H1 (cell line): ENCODE results near the gene EXD2.
"Not testable (repeated sequence)": the region's sequence is repeated elsewhere in the genome, so short reads cannot be mapped to it uniquely, and the experiment has no call there.

ENCODE experiments used
- CTCF ChIP-seq, 3 experiments: IDR thresholded peaks; 1 replicate in 2 of 3; 2 replicates in 1 of 3; pipeline versions ENCODE4 v1.5.1 to v1.6.1; 2011; ENCODE audit warnings: low read length in 3 of 3, mild to moderate bottlenecking in 3 of 3, inconsistent platforms in 2 of 3, low read depth in 1 of 3, moderate library complexity in 1 of 3; ENCODE audit not compliant: insufficient read depth in 1 of 3; ENCODE audit errors: control extremely low read depth in 1 of 3
- EZH2 ChIP-seq: fragments of 200-600 bp; sonication (generic); IDR thresholded peaks from 2 replicates; pipeline ENCODE4 v1.7.1; 2012; ENCODE audit warnings: low read depth, mild to moderate bottlenecking, moderate library complexity, low read length, inconsistent platforms; ENCODE audit not compliant: severe bottlenecking
- POLR2A ChIP-seq, 2 experiments: IDR thresholded peaks; 1 replicate in 1 of 2; 2 replicates in 1 of 2; pipeline ENCODE4 v1.6.1; 2011; ENCODE audit warnings: low read depth in 2 of 2, low read length in 2 of 2, mild to moderate bottlenecking in 2 of 2; ENCODE audit errors: control extremely low read depth in 1 of 2
- TAF1 ChIP-seq: IDR thresholded peaks from 2 replicates; pipeline ENCODE4 v1.6.1; 2011; ENCODE audit warnings: mild to moderate bottlenecking, low read depth, low read length

DNA sequence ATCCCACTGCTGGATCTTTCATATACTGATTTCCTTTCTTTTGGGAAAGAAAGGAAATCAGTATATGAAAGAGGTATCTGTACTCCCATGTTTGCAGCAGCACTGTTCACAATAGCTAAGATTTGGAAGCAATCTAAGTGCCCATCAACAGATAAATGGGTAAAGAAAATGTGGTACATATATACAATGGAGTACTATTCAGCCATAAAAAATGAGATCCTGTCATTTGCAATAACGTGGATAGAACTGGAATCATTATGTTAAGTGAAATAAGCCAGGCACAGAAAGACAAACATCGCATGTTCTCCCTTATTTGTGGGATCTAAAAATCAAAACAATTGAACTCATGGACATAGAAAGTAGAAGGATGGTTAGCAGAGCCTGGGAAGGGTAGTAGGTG is 25.5 kb upstream of the EXD2 start:
- TF ChIP-seq POLR2A (IDR thresholded peaks at IDR 0.05; ENCODE audit: control extremely low read depth in 1 of 2, low read depth in 2 of 2, low read length in 2 of 2); CTCF (IDR thresholded peaks at IDR 0.05; ENCODE audit: control extremely low read depth in 1 of 3, insufficient read depth in 1 of 3, low read depth in 1 of 3, low read length in 3 of 3); TAF1; EZH2: not testable (repeated sequence)
